Panc1 (cell line): Measurements from ENCODE around the gene OMP.

Experiments used
- POLR2AphosphoS5 ChIP-seq: IDR thresholded peaks from 2 replicates; pipeline ENCODE4 v1.6.1; 2012; ENCODE audit warnings: mild to moderate bottlenecking, low read depth, low read length, moderate library complexity
- TF ChIP-seq, protein P1 (sequence below): fragments of 450-650 bp; IDR thresholded peaks from 2 replicates; pipeline ENCODE4 v1.5.1; 2017; ENCODE audit warnings: mild to moderate bottlenecking

DNA sequence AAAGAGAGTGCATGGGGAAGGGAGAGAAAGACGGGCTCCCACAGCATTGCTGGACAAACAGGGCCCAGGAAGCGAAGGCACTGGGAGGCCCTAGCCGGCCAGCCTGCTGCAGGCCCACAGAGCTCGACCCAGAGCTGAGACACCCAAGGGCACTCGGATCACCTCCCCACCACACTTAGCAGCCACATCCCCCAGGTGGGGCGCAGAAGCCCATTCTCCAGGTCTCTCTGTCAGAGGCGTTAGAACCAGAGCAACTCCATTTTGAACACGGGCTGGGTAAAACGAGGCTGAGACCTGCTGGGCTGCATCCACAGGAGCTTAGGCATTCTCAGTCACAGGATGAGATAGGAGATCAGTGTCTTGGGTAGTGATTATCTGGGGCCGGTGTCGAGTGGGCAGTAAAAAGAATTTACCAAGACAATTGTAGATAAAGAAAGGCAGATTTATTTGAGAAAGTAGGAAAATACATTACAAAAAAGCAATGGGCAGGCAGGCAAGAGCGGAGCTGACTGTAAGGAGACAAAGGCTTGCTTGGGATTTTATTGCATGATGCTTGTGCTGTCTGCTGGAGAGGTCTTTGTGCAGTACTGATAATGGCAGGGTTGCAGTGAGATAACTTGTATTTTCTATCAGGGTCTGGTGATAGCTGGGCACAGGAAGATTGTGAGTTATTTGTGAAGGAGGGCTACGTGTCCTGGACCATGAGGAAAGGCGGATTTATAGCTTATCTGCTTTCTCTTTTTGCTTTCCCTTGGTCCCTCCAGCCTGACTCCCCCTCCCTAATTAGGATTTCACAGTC, 49.2 kb upstream of the OMP start:
- TF ChIP-seq, protein P1, sequence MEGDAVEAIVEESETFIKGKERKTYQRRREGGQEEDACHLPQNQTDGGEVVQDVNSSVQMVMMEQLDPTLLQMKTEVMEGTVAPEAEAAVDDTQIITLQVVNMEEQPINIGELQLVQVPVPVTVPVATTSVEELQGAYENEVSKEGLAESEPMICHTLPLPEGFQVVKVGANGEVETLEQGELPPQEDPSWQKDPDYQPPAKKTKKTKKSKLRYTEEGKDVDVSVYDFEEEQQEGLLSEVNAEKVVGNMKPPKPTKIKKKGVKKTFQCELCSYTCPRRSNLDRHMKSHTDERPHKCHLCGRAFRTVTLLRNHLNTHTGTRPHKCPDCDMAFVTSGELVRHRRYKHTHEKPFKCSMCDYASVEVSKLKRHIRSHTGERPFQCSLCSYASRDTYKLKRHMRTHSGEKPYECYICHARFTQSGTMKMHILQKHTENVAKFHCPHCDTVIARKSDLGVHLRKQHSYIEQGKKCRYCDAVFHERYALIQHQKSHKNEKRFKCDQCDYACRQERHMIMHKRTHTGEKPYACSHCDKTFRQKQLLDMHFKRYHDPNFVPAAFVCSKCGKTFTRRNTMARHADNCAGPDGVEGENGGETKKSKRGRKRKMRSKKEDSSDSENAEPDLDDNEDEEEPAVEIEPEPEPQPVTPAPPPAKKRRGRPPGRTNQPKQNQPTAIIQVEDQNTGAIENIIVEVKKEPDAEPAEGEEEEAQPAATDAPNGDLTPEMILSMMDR: no peak
- TF ChIP-seq POLR2AphosphoS5: no peak
